H54 (cell line): Measurements from ENCODE around the gene UTP25.

Experiments
- DNase-seq: peaks from one replicate; pipeline ENCODE4 v3.0.0; 2011; ENCODE audit warnings: low spot score, mixed read lengths; ENCODE audit not compliant: insufficient read length
- FAIRE-seq: peaks from 3 replicates; lab custom pipeline; 2011; peaks lifted over from hg19 to GRCh38; lab: Jason Lieb, UNC
- POLR2A ChIP-seq: IDR thresholded peaks from 2 replicates; pipeline ENCODE4 v1.6.1; 2011; ENCODE audit warnings: low read depth, mild to moderate bottlenecking, low read length

UTP25 gene

GRCh38 chr1:209839875-209840546 is 12.2 kb downstream of the UTP25 start:
- FAIRE-seq = peak; percentile 91
- peak; percentile 73 for DNase-seq
- no peak for TF ChIP-seq POLR2A

DNA sequence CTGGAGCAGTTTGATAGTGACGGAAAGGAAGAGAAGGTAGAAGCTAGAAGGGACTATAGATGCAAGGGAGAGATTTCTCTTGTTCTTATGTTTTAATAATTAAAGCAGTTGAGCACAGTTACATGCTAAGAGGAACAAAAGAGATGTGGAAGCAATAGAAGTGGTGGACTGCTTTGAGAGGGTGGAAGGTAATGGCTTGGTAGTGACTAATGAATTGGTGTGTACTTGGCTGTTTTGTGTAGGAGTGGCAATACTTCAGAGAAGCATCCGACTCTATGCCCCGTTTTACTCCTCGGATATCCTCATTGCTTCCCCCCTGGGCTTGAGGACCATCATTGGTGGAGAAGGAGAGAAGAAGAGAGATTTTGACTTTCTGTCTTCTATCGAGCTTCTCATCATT is 12.8 kb downstream of the UTP25 start:
- FAIRE-seq (no peak), DNase-seq (no peak)
- no peak for TF ChIP-seq POLR2A

DNA sequence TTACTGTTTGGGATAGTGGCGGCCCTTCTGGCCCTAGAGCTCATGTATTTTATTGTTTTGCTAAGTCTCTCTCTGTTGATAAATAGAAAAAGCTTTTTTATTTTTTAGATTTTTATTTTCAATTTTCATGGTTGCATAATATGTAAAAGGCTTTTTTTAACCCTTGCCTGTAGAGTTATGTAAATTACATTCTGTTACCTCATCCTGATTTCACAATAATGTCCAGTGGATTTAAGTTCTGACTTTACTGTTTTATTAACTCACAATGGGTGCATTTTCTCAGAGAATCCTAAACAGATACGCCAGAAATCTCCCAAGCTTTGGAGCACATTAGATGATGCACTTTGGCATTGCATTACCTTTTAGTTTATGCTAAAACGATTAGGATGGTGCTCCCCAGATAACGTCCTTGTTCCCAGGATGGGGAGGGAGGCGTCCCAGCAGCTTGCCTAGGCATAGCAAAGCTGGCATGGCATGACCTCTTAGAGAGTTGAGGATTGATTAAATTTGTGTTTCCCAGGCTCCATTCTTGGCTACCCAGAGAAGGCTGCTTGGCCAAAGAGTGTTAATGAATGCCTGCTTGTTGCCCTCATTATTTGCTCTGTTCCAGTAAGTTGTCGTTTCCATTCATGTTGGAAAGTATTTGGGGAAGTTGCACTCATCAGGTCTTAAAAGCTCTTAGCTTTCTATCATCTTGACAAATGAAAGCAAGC is 17.1 kb downstream of the UTP25 start:
- DNase-seq = no peak
- TF ChIP-seq POLR2A = no peak
- no peak for FAIRE-seq

DNA sequence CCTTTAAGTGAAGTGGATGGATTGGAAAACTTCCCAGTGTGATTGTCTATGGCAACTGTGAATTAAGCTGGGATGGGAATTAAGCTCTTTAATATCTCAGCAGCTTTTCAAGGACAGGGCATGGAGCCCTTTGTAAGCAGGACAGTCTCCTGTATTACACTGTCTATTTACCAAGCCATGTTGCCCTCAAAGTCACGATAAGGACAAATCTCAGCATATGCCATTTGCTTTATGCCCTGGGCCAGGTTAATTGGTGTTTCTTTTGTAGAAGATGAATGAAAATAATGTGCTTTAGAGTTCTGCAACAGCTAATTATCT is 17.6 kb downstream of the UTP25 start:
- TF ChIP-seq POLR2A = no peak
- no peak for DNase-seq
- FAIRE-seq = no peak

DNA sequence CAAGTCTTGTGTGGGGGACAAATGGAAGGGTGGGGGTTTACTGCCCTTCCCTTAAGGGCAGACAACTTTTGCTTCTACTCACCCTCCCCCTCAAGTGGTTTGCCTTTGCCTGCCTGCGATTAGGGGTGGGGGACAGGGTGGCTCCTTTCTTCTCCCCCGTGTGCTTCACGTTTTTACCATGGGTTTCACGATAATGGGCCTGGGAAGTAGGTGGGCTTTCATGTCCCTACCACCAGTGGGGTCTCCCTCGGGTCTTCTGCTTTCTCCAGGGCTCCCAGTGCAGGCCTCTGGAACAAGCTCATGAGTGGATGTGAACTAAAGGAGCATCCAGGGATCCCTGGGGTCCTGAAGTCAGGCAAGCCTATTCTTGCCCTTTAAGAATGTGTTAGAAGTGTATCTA is 21.6 kb downstream of the UTP25 start:
- DNase-seq (no peak), FAIRE-seq (no peak)
- no peak for TF ChIP-seq POLR2A

DNA sequence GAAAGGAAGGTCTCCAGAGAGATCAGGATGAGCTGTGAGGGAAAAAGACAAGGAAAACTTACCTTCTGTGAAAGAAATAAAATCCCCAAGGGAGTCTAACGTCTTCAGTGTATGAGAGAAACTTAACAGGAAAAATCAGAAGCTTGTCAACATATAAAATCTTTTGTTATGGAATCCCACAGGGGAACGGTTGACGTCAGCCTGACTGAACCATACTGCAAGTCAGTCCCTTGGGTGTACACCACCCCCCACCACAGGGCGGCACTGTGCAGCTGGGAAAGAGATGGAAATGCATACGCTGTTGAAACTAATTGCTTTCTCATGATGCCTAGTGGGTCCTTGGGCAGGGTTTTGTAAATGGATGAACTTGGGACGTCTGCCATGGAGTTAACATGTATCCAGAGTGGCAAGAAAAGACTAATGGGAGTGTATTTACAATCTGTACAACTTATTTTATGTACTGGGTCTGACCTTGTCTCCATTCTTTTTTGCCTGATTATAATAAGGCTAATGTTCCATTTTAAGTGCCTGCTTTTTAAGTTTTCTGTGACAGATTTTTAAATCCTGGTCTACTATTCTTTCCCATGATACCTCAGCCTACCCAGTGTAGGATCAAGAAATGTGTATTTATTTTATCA is 22.7 kb downstream of the UTP25 start:
- no peak for TF ChIP-seq POLR2A
- FAIRE-seq (no peak), DNase-seq (peak; percentile 50)

- FAIRE-seq (no peak), DNase-seq (no peak)
- TF ChIP-seq POLR2A = no peak
Observed at GRCh38 chr1:209853676-209854075, 25.9 kb downstream of the UTP25 start.

DNA sequence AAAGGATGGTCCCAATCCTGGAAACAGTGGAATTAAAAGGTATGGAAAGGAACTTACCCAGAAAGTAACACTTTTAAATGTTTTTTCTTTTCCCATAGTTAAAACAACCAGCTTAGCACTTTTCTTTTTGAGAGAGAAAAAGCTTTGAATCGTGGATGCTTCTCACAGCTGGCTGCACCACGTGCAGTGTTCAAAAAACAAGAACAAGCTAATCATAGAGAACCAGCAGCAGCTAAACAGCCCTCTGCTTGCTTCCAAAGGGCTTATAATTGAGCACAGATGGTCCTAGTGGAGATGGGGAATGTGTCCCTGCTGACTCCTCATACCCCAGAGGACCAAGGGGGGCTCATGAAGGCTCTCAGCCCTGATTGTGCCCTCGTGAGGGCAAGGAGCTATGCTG is 26.4 kb downstream of the UTP25 start:
- DNase-seq (no peak), FAIRE-seq (no peak)

DNA sequence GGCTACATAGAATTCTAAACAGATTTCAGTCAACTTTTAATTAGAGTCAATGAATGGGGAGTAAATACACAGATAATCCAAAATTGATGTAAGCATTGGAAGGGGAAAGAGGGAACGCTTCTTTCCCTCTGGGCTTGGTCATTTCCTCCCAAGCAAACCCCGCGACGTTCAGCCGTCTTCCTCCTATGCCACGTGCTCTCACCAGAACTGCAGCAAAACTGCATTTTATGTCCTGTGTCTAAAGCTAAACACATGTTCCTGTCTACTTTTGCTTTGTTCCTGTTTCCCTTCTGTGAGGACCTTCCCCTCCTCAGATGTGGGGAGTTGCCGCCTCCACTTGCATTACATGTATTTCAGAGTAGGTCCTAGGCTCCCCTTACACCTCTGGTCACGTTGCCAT is 27.2 kb downstream of the UTP25 start:
- FAIRE-seq = no peak
- no peak for DNase-seq
- TF ChIP-seq POLR2A = no peak

More for the DNA sequence above, 26.4 kb downstream of the UTP25 start:
- no peak for TF ChIP-seq POLR2A

GRCh38 chr1:209855623-209856022 is 27.9 kb downstream of the UTP25 start:
- DNase-seq (no peak), FAIRE-seq (no peak)
- no peak for TF ChIP-seq POLR2A

- no peak for TF ChIP-seq POLR2A
- DNase-seq (no peak), FAIRE-seq (no peak)
Observed at GRCh38 chr1:209858561-209859103, 30.9 kb downstream of the UTP25 start.

GRCh38 chr1:209860293-209860881 is 32.6 kb downstream of the UTP25 start:
- FAIRE-seq (no peak), DNase-seq (peak; percentile 80)
- no peak for TF ChIP-seq POLR2A

- no peak for TF ChIP-seq POLR2A
- FAIRE-seq = no peak
- DNase-seq = no peak
Observed at GRCh38 chr1:209861242-209861641, 33.5 kb downstream of the UTP25 start.
